HFFc6 (cell line): ENCODE measurements around the gene TFR2. TPM values are rescaled to one million over a fixed set of nuclear protein-coding genes. Genes with fewer than 3 reads are reported as not detected.

Source experiments
- DNase-seq: peaks from one replicate; pipeline ENCODE4 v3.0.0-alpha.2; 2018
- H3K27ac Mint-ChIP-seq: 2 replicates; pipeline ENCODE4 v1.8.0; 2020; ENCODE audit warnings: mild to moderate bottlenecking, mixed read lengths
- H3K27me3 Mint-ChIP-seq: 2 replicates; pipeline ENCODE4 v1.8.0; 2021; ENCODE audit warnings: mild to moderate bottlenecking, moderate library complexity, mixed read lengths; ENCODE audit not compliant: insufficient read depth
- H3K36me3 Mint-ChIP-seq: 2 replicates; pipeline ENCODE4 v1.8.0; 2021; ENCODE audit warnings: low read depth, mixed read lengths
- H3K4me1 Mint-ChIP-seq: 2 replicates; pipeline ENCODE4 v1.8.0; 2020; ENCODE audit warnings: low read depth, mixed read lengths
- H3K4me3 Mint-ChIP-seq: 2 replicates; pipeline ENCODE4 v1.8.0; 2020; ENCODE audit warnings: mild to moderate bottlenecking, moderate library complexity, mixed read lengths
- H3K9me3 Mint-ChIP-seq: 2 replicates; pipeline ENCODE4 v1.8.0; 2020; ENCODE audit warnings: mild to moderate bottlenecking, mixed read lengths
- total RNA-seq, 6 experiments: library from RNA; stranded (reverse); fragmentation: NEBNext Ultra II Directional; extraction: Animal tissue kit (Norgen Biotek cat#: 25700); gene quantifications; 2 replicates in 1 of 6; 3 replicates in 5 of 6; pipeline ENCODE4 v1.2.3, GENCODE V29; 2021
- TF ChIP-seq, protein P1 (sequence below): fragments of 200-600 bp; sonication (generic); IDR thresholded peaks from 2 replicates; pipeline ENCODE4 v1.5.0; 2021; ENCODE audit warnings: antibody characterized with exemption, mild to moderate bottlenecking

TFR2 gene
- total RNA-seq, 6 experiments from 2014 or later = 0.16 to 1.1 (median 0.27) TPM; not detected in 2

DNA sequence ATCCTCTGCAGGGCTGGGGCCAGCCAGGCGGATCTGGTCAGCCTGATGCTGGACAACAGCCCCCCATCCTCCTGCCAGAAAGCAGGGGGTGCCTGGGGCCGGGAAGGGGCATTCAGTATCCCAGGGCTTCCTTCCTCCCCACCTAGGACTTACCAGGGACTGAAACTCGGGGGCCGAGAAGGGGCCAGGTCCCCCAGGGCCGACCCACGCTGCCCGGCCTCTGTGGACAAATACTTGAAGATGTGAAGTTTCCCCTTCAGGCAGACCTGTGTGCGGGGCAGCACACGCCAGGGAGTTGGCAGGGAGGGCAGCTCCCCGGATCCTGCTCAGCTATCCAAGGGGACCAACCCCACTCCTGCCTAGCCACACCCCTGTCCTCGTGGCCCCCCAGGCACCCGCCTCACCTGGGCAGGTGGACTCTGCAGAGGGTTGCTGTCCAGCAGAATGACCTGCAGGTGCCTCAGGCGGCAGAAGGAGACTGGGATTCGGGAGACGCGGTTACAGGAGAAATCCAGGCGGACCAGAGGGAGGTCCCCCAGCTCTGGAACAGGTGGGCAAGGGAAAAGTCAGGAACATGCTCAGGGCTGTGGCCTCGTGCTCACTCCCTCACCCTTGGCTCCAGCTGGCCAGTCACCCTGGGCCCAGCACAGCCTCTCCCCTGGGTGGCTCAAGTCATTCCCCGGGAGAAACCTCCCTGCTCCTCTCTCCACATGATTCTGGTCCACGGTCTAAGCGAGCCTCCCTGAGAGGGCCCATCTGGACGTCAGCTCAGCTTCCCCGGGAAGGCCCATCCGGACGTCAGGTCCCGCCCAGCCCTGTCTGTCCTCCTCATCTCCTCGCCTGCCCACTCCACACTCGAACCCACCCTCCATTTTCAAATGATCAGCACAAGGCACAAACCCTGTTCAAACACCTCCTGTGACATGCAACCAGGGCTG is 62.8 kb downstream of the TFR2 start:
- TF ChIP-seq, protein P1, sequence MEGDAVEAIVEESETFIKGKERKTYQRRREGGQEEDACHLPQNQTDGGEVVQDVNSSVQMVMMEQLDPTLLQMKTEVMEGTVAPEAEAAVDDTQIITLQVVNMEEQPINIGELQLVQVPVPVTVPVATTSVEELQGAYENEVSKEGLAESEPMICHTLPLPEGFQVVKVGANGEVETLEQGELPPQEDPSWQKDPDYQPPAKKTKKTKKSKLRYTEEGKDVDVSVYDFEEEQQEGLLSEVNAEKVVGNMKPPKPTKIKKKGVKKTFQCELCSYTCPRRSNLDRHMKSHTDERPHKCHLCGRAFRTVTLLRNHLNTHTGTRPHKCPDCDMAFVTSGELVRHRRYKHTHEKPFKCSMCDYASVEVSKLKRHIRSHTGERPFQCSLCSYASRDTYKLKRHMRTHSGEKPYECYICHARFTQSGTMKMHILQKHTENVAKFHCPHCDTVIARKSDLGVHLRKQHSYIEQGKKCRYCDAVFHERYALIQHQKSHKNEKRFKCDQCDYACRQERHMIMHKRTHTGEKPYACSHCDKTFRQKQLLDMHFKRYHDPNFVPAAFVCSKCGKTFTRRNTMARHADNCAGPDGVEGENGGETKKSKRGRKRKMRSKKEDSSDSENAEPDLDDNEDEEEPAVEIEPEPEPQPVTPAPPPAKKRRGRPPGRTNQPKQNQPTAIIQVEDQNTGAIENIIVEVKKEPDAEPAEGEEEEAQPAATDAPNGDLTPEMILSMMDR = no peak
- Mint-ChIP-seq H3K27me3 (peaks cover 6% of the 10 kb centered on the region; the same call in 1 of the 2 replicates), H3K4me3 (no peak overlapping the region)

DNA sequence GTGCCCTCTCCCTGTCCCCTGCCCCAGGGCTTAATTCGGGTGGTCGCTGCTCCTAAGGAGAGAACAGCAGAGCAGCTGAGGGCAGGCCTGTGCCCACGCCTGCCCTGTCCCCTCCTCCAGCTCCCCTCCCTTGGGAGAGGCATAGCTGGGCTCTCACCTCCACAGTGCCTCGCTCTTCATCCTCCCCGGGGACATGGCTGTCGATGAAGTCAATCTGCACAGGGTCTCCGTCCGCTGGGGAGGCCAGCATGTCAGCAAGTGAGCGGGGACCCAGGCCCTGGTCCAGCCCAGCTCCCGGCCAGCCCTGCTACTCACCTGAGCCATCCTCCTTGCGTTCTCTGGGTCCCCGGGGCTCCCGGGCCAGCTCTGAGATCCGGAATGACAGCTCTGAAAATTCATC is 63.8 kb downstream of the TFR2 start:
- peaks cover 4% of the 10 kb centered on the region; the same call in 1 of the 2 replicates for H3K36me3 Mint-ChIP-seq
- H3K27ac Mint-ChIP-seq = no peak overlapping the region
- DNase-seq = no peak
- TF ChIP-seq, protein P1 = no peak
- H3K4me3 Mint-ChIP-seq = no peak overlapping the region
- peaks cover 6% of the 10 kb centered on the region; the same call in 1 of the 2 replicates for H3K27me3 Mint-ChIP-seq
- H3K4me1 Mint-ChIP-seq = no peaks in the 10 kb centered on the region
- H3K9me3 Mint-ChIP-seq = no peaks in the 10 kb centered on the region

More for the DNA sequence above, 62.8 kb downstream of the TFR2 start:
- Mint-ChIP-seq H3K27ac (no peak overlapping the region; the same call in 1 of the 2 replicates), H3K36me3 (peaks cover 4% of the 10 kb centered on the region; the same call in 1 of the 2 replicates), H3K9me3 (no peaks in the 10 kb centered on the region), H3K4me1 (peaks cover 7% of the 10 kb centered on the region)
- DNase-seq = no peak

DNA sequence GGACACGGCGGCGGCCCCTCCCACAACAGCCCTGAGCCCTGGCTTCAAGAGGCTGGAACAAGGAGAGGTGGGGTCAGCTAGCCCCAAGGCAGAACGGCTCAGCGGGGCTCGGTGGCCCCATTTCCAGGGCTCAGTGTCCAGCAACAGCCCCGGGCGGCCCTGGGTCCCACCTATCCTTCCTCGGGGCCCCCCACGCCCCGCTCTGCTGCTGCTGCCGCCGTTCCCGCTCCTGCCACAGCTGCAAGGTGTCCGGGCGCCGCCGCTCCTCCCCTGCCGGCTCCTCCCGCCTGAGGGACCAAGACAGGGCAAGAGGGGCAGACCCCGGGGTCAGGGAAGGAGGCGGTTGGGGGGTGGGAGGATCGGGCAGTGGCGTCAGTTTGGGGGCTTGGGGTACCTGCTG is 64.2 kb downstream of the TFR2 start:
- no peak for DNase-seq
- Mint-ChIP-seq H3K27me3 (peaks cover 10% of the 10 kb centered on the region; the same call in 1 of the 2 replicates), H3K4me1 (no peaks in the 10 kb centered on the region; the same call in 1 of the 2 replicates), H3K36me3 (peaks cover 4% of the 10 kb centered on the region; the same call in 1 of the 2 replicates), H3K9me3 (no peaks in the 10 kb centered on the region), H3K27ac (no peak overlapping the region), H3K4me3 (no peak overlapping the region)
- TF ChIP-seq, protein P1 = no peak

DNA sequence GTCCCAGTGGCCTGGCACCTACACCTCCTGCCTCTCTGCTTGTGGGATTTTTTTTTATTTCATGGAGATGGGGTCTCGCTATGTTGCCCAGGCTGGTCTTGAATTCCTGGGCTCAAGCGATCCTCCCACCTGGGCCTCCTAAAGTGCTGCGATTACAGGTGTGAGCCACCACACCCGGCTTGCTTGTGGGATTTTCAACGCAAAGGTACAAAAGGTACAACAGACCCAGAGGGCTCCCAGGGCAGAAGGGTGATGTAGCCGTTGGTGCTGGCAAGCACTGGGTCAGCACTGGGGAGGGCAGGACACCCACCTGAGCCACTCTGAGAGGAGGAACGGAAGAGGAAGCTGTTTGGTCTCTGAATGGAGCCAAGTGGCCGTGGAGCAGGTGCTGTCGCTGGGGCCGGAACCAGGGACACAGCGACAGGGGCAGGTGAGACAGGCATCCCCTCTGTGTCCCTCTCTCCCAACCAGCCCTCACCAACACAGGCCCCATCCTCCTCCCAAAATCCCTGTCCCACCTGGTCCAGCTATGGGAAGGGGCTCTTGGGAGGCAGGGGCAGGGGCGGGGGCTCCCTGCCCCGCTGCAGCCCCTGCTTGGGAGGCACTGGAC is 64.9 kb downstream of the TFR2 start:
- peaks cover 13% of the 10 kb centered on the region; the same call in 1 of the 2 replicates for H3K27me3 Mint-ChIP-seq
- TF ChIP-seq, protein P1 = no peak
- DNase-seq = no peak
- H3K9me3 Mint-ChIP-seq = no peaks in the 10 kb centered on the region
- H3K27ac Mint-ChIP-seq = no peak overlapping the region
- H3K36me3 Mint-ChIP-seq = peaks cover 4% of the 10 kb centered on the region; the same call in 1 of the 2 replicates
- H3K4me1 Mint-ChIP-seq = no peaks in the 10 kb centered on the region; the same call in 1 of the 2 replicates
- H3K4me3 Mint-ChIP-seq = no peak overlapping the region

DNA sequence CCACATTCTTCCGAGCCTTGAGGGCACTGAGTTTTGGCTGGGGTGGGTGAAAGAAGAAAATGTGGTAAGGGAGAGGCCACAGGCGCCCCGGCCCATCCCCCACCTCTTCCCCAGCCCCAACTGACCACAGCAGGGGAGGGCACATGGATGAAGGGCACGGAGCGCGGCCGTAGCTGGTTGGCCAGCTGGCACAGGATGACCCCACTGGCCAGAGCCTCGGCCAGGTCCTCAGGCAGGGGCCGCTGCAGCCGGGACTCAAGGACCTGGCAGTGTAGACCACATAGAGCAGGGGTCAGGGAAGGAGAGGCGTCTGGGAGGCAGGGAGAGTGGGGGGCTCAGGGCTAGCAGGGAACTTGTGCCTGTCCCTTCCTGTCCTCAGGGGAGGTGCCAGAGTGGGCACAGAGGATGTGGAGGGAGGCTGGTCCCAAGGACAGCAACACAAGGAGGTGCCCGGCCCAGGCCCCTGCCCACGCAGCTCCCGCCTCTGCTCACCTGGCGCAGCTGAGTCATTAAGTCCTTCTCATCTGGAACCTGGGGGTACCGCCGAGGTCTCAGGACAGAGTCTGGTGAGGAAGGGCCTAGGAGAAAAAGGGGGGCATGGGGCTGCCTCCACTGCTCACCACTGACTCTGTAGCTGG is 65.5 kb downstream of the TFR2 start:
- no peak overlapping the region for H3K4me3 Mint-ChIP-seq
- no peaks in the 10 kb centered on the region for H3K9me3 Mint-ChIP-seq
- H3K27ac Mint-ChIP-seq = no peak overlapping the region
- peaks cover 13% of the 10 kb centered on the region; the same call in 1 of the 2 replicates for H3K27me3 Mint-ChIP-seq
- TF ChIP-seq, protein P1 = no peak
- no peaks in the 10 kb centered on the region; the same call in 1 of the 2 replicates for H3K4me1 Mint-ChIP-seq
- H3K36me3 Mint-ChIP-seq = peaks cover 4% of the 10 kb centered on the region; the same call in 1 of the 2 replicates
- no peak for DNase-seq
